HG02678 (cell line): ENCODE results near the gene ABT1.
A peak's percentile ranks its signal among the peaks of the same experiment; 100 is the strongest.
"Not testable (repeated sequence)": the region's sequence is repeated elsewhere in the genome, so short reads cannot be mapped to it uniquely, and the experiment has no call there.

ENCODE experiments used
- ATAC-seq: cut with Tn5 transposase; IDR thresholded peaks from one replicate; pipeline ENCODE4 v1.9.1; 2021; ENCODE audit warnings: mild to moderate bottlenecking, moderate library complexity; ENCODE audit not compliant: unreplicated experiment

Gene ABT1

GRCh38 chr6:26596579-26597388, at the start of gene ABT1:
Gene ABT1 (plus strand): TSS chr6:26596953. CDS start chr6:26596983, 30 bp downstream.
- peak; percentile 90 for ATAC-seq

GRCh38 chr6:26547363-26547762, 49.4 kb upstream of the ABT1 start:
- not testable (repeated sequence) for ATAC-seq

- ATAC-seq: no peak
Measured at GRCh38 chr6:26550250-26550993, 46.3 kb upstream of the ABT1 start.

GRCh38 chr6:26552205-26552604, 44.5 kb upstream of the ABT1 start:
- ATAC-seq: no peak

- no peak for ATAC-seq
Measured at GRCh38 chr6:26552640-26553188, 44.0 kb upstream of the ABT1 start.

GRCh38 chr6:26553264-26553634, 43.5 kb upstream of the ABT1 start:
- peak; percentile 39 for ATAC-seq

- peak; percentile 35 for ATAC-seq
Measured at GRCh38 chr6:26553635-26554446, 42.9 kb upstream of the ABT1 start.

GRCh38 chr6:26554447-26554696, 42.4 kb upstream of the ABT1 start:
- ATAC-seq: no peak

- ATAC-seq: peak; percentile 34
Measured at GRCh38 chr6:26554697-26555504, 41.9 kb upstream of the ABT1 start.

- no peak for ATAC-seq
Measured at GRCh38 chr6:26555505-26556262, 41.1 kb upstream of the ABT1 start.

- ATAC-seq: no peak
Measured at GRCh38 chr6:26556263-26557070, 40.3 kb upstream of the ABT1 start.

- ATAC-seq: peak; percentile 54
Measured at GRCh38 chr6:26561533-26562466, 35.0 kb upstream of the ABT1 start.

- no peak for ATAC-seq
Measured at GRCh38 chr6:26563488-26563887, 33.3 kb upstream of the ABT1 start.

GRCh38 chr6:26568601-26569432, 27.9 kb upstream of the ABT1 start:
- peak; percentile 69 for ATAC-seq

GRCh38 chr6:26569433-26569764, 27.4 kb upstream of the ABT1 start:
- ATAC-seq: no peak

GRCh38 chr6:26570027-26570809, 26.5 kb upstream of the ABT1 start:
- no peak for ATAC-seq
